Activated CD4-positive, alpha-beta T cell treated with anti-CD3 and anti-CD28 coated beads for 24 hours (primary cell): ENCODE data around the gene ASXL1.

Source experiments
- DNase-seq, 2 donors: peaks; one replicate each; pipeline ENCODE4 v3.0.0-alpha.2; 2020; ENCODE audit warnings: low read depth in 2 of 2

ASXL1 gene

DNA sequence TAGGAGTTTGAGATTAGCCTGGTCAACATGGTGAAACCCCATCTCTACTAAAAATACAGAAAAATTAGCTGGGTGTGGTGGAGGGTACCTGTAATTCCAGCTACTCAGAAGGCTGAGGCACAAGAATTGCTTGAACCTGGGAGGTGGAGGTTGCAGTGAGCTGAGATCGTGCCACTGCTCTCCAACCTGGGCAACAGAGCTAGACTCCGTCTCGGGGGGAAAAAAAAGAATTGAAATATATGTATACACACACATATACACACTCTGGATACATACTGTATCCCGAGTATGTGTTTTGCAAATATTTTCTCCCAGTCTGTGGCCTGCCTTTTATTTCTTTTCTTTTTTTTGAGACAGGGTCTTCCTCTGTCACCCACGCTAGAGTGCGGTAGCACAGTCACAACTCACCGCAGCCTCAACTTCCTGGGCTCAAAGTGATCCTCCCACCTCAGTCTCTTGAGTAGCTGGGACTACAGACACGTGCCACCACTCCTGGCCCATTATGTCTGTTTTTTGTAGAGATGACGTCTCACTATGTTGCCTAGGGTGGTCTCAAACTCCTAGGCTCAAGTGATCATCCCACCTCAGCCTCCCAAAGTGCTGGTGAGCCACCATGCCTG lies 49.1 kb downstream of the ASXL1 start:
- peak; percentile 36 to 44 for DNase-seq

- no peak for DNase-seq
Observed at GRCh38 chr20:32411955-32412706, 54.0 kb downstream of the ASXL1 start.

DNA sequence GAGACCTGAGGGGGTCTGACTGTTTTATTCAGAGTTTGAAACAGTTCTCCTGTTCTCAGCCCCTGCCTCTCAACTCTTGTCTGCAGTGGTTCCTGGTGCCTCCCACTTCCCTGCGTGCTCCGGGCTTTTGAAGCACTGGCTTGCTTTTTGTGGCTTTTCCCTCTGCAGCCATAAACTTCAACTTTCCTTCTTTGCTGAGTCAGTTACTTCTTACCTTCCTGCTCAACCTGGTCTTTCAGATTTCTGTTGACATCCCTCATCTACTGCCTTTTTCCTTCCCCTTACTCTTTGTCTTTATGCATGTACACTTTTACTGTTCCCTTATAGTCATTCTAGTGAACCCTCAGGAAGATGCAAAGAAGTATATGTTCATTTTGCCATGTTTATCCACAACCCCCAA lies 57.4 kb downstream of the ASXL1 start:
- no peak for DNase-seq

- no peak for DNase-seq
Observed at GRCh38 chr20:32416206-32416605, 58.1 kb downstream of the ASXL1 start.

GRCh38 chr20:32418376-32418775 lies 60.2 kb downstream of the ASXL1 start:
- DNase-seq: no peak

DNA sequence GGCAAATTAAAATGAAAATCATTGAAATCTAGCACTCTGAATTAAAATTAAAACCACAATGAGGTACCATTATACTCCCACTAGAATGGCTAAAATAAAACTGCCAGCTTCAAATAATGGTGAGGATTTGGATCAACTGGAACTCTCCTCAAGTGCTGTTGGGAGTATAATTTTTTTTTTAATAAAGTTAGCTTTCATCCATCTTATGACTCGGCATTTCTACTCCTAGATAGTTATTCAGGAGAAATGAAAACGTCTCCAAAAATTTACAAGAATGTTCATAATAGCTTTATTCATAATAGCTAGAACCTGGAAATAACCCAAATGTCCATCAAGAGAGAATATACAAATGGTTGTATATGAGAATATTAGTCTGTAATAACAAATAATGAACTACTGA lies 63.2 kb downstream of the ASXL1 start:
- no peak for DNase-seq

- DNase-seq: no peak
Observed at GRCh38 chr20:32427996-32428395, 69.9 kb downstream of the ASXL1 start.

- DNase-seq: no peak
Observed at GRCh38 chr20:32429343-32429742, 71.2 kb downstream of the ASXL1 start.

DNA sequence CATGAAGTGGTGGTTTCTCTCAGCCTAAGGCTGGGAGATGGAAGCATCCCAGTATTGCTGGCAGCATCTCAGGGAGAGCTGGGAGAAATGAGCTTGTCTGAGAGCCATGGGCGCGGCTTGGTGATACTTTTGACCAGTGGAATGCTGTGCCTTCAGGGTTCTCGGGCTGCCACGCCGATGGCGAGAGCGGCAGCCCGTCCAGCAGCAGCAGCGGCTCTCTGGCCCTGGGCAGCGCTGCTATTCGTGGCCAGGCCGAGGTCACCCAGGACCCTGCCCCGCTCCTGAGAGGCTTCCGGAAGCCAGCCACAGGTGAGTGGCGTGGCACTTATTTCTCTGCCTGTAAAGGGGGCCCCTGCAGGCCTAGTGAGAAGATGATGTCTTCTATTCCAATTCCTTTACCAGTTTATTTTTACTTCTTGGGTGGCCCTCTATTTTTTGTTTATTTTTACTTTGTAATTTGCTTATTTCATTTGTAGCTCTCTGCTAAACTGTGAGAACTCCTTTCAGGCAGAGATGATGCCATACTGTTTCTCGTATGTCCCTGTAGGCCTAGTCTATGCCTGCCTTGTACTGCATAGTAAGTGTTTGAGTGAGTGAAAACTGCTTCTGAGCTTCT lies 71.7 kb downstream of the ASXL1 start:
- no peak for DNase-seq

DNA sequence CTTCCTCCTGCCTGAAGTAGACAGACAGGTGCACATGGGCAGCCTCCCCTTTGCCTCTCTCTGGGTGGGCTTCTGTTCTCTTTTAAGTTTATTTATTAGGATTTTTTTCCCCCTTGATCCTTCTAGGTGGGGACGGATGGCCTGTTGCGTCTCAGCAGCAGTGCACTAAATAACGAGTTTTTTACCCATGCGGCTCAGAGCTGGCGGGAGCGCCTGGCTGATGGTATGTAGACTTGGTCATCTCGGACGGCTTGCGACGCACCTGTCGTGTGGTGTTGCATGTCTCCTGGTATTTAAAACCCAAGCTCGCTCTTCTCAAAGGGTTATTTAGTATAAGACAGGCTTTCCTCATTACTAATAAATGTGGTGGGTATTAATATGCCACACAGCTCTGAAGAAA lies 73.3 kb downstream of the ASXL1 start:
- DNase-seq: no peak

DNA sequence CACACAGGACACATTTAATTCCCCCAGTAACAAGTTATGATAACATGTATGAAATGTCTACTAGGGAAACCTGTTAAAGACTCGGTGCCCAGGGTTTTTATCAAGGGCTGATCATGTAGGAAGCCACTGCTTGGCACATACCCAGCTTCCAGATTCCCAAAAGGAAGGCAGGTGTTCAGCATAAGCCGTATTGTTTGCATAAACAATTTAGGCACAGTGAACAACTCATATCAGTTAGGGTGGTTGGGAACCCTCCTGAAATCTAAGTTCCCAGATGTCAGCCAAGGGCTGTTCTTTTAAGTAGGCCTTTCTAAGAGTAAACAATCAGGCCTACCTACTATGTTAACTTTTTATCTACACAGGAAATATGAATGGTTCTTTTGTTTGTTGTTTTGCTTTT lies 74.1 kb downstream of the ASXL1 start:
- no peak for DNase-seq

DNA sequence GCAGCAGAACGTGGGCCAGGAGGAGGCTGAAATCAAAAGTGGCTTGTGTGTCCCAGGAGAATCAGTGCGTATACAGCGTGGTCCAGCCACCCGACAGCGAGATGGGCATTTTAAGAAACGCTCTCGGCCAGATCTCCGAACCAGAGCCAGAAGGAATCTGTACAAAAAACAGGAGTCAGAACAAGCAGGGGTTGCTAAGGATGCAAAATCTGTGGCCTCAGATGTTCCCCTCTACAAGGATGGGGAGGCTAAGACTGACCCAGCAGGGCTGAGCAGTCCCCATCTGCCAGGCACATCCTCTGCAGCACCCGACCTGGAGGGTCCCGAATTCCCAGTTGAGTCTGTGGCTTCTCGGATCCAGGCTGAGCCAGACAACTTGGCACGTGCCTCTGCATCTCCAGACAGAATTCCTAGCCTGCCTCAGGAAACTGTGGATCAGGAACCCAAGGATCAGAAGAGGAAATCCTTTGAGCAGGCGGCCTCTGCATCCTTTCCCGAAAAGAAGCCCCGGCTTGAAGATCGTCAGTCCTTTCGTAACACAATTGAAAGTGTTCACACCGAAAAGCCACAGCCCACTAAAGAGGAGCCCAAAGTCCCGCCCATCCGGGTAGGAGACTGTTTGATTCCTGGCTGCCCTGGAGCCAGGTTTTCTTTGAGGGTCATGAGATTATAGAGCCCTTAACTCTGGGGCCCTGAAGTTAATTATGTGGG lies 75.3 kb downstream of the ASXL1 start:
- no peak for DNase-seq

- DNase-seq: no peak
Observed at GRCh38 chr20:32434434-32434833, 76.3 kb downstream of the ASXL1 start.

DNA sequence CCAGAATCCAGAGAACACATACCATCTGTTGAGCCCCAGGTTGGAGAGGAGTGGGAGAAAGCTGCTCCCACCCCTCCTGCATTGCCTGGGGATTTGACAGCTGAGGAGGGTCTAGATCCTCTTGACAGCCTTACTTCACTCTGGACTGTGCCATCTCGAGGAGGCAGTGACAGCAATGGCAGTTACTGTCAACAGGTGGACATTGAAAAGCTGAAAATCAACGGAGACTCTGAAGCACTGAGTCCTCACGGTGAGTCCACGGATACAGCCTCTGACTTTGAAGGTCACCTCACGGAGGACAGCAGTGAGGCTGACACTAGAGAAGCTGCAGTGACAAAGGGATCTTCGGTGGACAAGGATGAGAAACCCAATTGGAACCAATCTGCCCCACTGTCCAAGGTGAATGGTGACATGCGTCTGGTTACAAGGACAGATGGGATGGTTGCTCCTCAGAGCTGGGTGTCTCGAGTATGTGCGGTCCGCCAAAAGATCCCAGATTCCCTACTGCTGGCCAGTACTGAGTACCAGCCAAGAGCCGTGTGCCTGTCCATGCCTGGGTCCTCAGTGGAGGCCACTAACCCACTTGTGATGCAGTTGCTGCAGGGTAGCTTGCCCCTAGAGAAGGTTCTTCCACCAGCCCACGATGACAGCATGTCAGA lies 77.4 kb downstream of the ASXL1 start:
- no peak for DNase-seq

- DNase-seq: no peak
Observed at GRCh38 chr20:32436142-32436861, 78.2 kb downstream of the ASXL1 start.

- DNase-seq: no peak
Observed at GRCh38 chr20:32436968-32437367, 78.8 kb downstream of the ASXL1 start.

DNA sequence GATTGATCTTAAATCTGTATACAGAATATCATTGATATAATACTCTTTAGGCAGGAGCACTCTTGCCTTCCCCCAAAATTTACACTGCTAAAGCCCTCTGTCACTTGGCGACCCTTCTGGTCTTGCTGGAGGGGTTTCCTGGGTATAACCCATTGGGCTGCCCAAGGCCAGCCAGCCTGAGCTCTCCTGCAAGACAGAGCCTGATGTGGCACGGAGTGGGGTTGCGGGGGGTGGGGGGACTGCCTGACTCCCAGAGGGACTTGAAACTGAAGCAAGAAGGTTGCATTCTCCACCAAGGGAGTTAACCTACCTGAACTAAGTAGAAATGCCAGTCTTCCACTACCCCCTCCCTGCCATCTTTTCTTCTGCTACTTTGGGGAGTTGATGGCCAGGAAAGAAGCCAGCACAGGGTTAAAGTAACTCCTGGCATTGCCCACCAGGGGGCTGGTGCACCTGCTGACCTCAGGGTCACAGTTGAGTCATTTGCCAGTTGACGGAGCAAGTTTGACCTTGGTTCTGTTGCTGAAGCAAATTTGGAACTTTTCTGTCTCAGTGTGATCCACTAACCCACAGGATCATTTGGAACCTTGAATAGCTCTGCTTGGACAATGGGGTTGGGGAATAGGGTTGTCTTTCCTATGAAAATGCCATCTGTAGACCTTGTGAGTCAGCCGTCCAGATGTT lies 79.4 kb downstream of the ASXL1 start:
- no peak for DNase-seq

GRCh38 chr20:32438331-32438858 lies 80.3 kb downstream of the ASXL1 start:
- DNase-seq: no peak

- no peak for DNase-seq
Observed at GRCh38 chr20:32439132-32439829, 81.2 kb downstream of the ASXL1 start.
